Activated CD4-positive, alpha-beta T cell treated with anti-CD3 and anti-CD28 coated beads for 4 hours (primary cell): ENCODE results near the gene KRT35.

Experiments used
- DNase-seq, 2 donors: peaks; one replicate each; pipeline ENCODE4 v3.0.0-alpha.2; 2020

The KRT35 gene

GRCh38 chr17:41481036-41481435 is at the start of gene KRT35:
KRT35 (minus strand) TSS chr17:41481151; CDS start chr17:41481097, 54 bp downstream.
- DNase-seq, result no peak

- DNase-seq, result no peak
Measured at GRCh38 chr17:41530062-41531048, 49.4 kb upstream of the KRT35 start.

GRCh38 chr17:41529491-41529915 is 48.6 kb upstream of the KRT35 start:
- DNase-seq, result no peak

- no peak for DNase-seq
Measured at GRCh38 chr17:41528959-41529353, 48.0 kb upstream of the KRT35 start.

- DNase-seq, result peak in 1 of 2 donors; percentile 7
Measured at GRCh38 chr17:41527063-41528023, 46.4 kb upstream of the KRT35 start.

- no peak for DNase-seq
Measured at GRCh38 chr17:41524261-41524660, 43.3 kb upstream of the KRT35 start.

GRCh38 chr17:41523787-41524186 is 42.8 kb upstream of the KRT35 start:
- DNase-seq, result no peak

GRCh38 chr17:41523225-41523593 is 42.3 kb upstream of the KRT35 start:
- no peak for DNase-seq

- no peak for DNase-seq
Measured at GRCh38 chr17:41522301-41523224, 41.6 kb upstream of the KRT35 start.

GRCh38 chr17:41521574-41522261 is 40.8 kb upstream of the KRT35 start:
- DNase-seq, result no peak

GRCh38 chr17:41520821-41521521 is 40.0 kb upstream of the KRT35 start:
- no peak for DNase-seq

- DNase-seq, result no peak
Measured at GRCh38 chr17:41519501-41520224, 38.7 kb upstream of the KRT35 start.

GRCh38 chr17:41518789-41519449 is 38.0 kb upstream of the KRT35 start, which contains the start of gene KRT15:
KRT15 (minus strand) TSS chr17:41518890; CDS start chr17:41518827, 63 bp downstream.
- no peak for DNase-seq

- DNase-seq, result no peak
Measured at GRCh38 chr17:41518031-41518430, 37.1 kb upstream of the KRT35 start.

- DNase-seq, result no peak
Measured at GRCh38 chr17:41516830-41517283, 35.9 kb upstream of the KRT35 start.

GRCh38 chr17:41516147-41516829 is 35.3 kb upstream of the KRT35 start:
- DNase-seq, result no peak

- DNase-seq, result no peak
Measured at GRCh38 chr17:41513168-41513547, 32.2 kb upstream of the KRT35 start.

- no peak for DNase-seq
Measured at GRCh38 chr17:41512546-41513167, 31.7 kb upstream of the KRT35 start.
